Fibroblast of gingiva (primary cell): ENCODE measurements around the gene SIAH1.
A peak's percentile ranks its signal among the peaks of the same experiment; 100 is the strongest.
"Not testable (repeated sequence)": the region's sequence is repeated elsewhere in the genome, so short reads cannot be mapped to it uniquely, and the experiment has no call there.

Experiments
- DNase-seq: peaks from one replicate; pipeline ENCODE4 v3.0.0-alpha.2; 2011; ENCODE audit warnings: low read depth

The SIAH1 gene

GRCh38 chr16:48393485-48394354 lies 8.5 kb upstream of the SIAH1 start:
- peak; percentile 83 for DNase-seq

GRCh38 chr16:48392407-48392806 lies 7.2 kb upstream of the SIAH1 start:
- no peak for DNase-seq

DNA sequence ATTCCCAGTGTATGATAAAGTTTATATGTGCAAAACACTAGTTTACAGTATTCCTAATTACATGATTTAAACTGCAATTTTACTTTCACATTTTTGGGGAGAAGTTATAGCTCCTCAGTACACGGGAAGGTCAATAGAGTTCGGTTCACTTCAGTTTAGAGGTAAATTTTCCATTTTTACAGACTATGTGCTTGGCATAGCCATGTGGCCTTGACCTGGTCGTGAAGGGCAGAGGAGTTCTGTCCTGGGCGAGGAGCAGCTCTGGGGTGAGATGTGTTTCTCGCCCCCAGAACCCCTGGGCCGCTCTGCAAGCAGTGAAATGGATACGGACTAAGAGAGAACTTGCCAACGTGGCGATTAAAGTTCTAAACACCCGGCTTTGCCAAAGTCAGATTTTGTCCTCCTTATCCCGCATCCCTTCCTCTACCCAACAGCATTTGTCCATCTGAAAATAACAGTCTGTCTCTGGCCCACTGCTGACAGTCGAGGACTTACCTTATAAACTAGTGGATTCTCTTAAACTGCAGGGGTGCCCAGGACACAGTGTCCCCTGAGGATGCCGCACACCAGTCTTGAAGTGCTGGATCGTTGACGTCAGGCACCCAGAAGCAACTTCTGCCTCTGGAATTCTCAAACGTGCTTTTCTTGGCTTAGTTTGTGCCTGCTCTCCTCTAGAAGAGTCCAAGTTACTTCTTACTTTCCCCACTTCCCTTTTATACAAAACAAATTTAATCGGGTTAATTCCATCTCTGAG lies 1.5 kb upstream of the SIAH1 start:
- no peak for DNase-seq

- peak; percentile 54 for DNase-seq
Observed at GRCh38 chr16:48384520-48385252, 527 bp downstream of the SIAH1 start.

GRCh38 chr16:48383877-48384519 lies 1.2 kb downstream of the SIAH1 start:
- no peak for DNase-seq

- peak; percentile 73 for DNase-seq
Observed at GRCh38 chr16:48383009-48383876, 2.0 kb downstream of the SIAH1 start.

- DNase-seq, result no peak
Observed at GRCh38 chr16:48382131-48382530, 3.1 kb downstream of the SIAH1 start.

DNA sequence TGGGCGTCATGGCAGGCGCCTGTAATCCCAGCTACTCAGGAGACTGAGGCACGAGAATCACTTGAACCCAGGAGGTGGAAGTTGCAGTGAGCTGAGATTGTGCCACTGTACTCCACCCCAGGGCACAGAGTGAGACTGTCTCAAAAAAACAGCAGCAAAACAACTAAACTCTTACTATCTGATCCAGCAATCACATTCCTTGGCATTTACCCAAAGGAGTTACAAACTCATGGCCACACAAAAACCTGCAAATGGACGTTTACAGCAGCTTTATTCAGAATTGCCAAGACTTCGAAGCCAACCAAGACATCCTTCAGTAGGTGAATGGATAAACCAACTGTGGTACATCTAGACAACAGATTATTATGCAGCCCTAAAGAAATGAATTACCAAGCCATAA lies 4.0 kb downstream of the SIAH1 start:
- DNase-seq, result no peak

DNA sequence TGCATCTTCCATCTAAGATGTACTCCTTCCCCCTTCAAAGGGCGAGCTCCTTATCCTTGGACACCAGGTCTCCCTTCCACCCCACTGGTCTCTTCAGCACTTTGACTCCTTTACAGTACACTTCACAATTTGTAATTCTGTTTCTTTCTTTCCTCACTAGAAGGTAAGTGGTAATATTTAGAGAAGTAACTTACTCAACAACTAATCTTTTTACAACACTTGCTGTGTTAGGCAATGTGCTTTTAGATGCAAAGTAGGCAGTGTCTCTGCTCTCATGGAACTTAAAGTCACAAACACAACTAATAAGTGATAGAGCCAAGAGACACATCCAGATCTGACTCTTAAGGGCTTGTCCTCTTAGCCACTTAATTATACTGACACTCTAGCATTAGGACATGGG lies 6.4 kb downstream of the SIAH1 start:
- DNase-seq, result no peak

GRCh38 chr16:48378276-48378675 lies 6.9 kb downstream of the SIAH1 start:
- no peak for DNase-seq

GRCh38 chr16:48377301-48377700 lies 7.9 kb downstream of the SIAH1 start:
- DNase-seq, result not testable (repeated sequence)

DNA sequence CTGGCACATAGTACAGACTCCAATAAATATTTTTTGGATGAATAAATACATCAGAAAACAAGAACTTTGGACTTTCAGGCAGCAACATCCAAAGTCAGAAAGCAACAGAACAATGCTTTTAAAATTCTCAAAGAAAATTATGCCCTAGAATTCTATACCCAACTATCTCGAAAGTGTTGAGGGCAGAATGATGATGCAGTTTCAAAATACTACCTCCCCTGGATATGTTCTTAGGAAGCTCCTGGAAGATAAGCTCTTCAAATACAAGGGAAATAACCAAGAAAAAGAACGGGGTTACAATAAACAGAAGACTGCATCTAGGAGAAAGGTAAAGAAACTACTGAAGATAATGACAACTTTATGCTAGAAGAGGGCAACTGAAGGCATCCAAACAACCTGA lies 11.0 kb downstream of the SIAH1 start:
- DNase-seq, result no peak

- DNase-seq, result no peak
Observed at GRCh38 chr16:48373258-48374029, 11.8 kb downstream of the SIAH1 start.

DNA sequence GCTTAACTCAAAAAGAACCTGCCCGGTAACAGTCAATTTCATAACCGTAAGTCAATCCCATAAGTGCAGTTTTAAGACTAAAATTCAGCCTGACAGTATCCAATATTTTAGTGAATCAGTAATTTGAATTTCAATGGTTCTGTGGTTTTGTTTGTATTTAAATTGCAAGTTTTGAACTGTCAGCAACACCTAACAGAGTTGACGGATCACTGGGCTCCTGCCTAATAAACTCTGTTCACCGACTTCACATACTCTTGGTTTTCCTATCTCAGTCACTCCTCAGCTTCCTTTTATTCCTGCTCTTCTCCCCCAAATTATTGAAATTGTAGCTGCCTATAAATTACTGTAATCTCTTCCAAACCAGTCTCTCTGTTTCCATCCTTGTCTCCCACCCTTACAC lies 12.5 kb downstream of the SIAH1 start:
- no peak for DNase-seq

GRCh38 chr16:48371393-48371780 lies 13.8 kb downstream of the SIAH1 start:
- DNase-seq, result no peak

DNA sequence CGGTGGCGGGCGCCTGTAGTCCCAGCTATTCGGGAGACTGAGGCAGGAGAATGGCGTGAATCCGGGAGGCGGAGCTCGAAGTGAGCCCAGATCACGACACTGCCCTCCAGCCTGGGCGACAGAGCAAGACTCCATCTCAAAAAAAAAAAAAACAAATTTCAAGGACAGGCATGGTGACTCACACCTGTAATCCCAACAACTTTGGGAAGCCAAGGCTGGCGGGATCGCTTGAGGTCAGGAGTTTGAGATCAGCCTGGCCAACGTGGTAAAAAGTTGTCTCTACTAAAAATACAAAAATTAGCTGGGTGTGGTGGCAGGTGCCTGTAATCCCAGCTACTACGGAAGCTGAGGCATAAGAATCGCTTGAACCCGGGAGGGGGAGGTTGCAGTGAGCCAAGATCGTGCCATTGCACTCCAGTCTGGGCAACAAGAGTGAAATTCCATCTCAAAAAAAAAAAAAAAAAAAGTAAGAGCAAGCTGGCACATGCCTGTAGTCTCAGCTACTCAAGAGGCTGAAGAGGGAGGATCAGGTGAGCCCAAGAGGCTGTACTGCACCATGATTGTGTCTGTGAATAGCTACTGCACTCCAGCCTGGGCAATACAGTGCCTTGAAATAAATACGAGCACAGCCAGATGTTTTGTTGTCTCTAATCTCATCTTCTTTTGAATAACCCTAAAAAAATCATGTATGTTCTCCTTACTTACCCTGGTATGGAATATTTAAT lies 14.4 kb downstream of the SIAH1 start:
- not testable (repeated sequence) for DNase-seq

- DNase-seq, result no peak
Observed at GRCh38 chr16:48370229-48370628, 15.0 kb downstream of the SIAH1 start.

DNA sequence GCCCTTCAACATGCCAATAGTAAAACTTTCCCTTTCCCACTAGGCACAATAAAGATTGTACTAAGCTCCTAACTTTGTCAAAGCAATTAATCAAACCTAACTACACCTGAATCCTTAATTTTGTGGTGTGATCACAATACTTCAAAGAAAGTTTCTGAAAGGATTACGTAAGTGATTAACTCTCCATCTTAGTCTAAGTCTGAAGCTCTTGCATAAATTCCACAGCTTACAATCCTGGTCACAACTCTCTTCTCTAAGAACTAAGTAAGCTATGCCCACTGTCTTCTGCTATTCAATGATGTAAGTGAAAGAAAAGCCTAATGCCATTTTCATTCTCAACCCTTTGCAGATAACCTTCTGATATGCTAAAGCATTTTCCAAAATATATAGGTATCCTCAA lies 15.4 kb downstream of the SIAH1 start:
- no peak for DNase-seq

- DNase-seq, result no peak
Observed at GRCh38 chr16:48367441-48368049, 17.7 kb downstream of the SIAH1 start.
